ENCODE measurements around the gene CHST3. TPM values are rescaled to one million over a fixed set of nuclear protein-coding genes. Genes with fewer than 3 reads are reported as not detected.

The CHST3 gene
- total RNA-seq, 3 donors from 2014 or later = 20.2 to 34.5 (median 25.6) TPM

GRCh38 chr10:71939861-71940474, 24.2 kb upstream of the CHST3 start:
- Histone ChIP-seq H3K36me3 (no peaks in the 10 kb centered on the region), H3K4me3 (no peak overlapping the region), H3K27ac (no peak overlapping the region), H3K27me3 (no peaks in the 10 kb centered on the region), H3K4me1 (no peaks in the 10 kb centered on the region), H3K9me3 (peaks cover 17% of the 10 kb centered on the region in 2 donors)
- intact Hi-C loops (cut with DNase I; ENCODE audit: low total_unique reads) = no loop called here
- TF ChIP-seq CTCF (IDR thresholded peaks at IDR 0.05) (no peak), POLR2A (IDR thresholded peaks at IDR 0.05) (no peak), POLR2AphosphoS5 (IDR thresholded peaks at IDR 0.05) (no peak)
- DNase-seq (ENCODE audit: low spot score in 2 of 2) = no peak

GRCh38 chr10:71940752-71941151, 23.4 kb upstream of the CHST3 start:
- no peaks in the 10 kb centered on the region for H3K27me3 ChIP-seq
- no peak for DNase-seq (ENCODE audit: low spot score in 2 of 2)
- no peak overlapping the region for H3K4me3 ChIP-seq
- H3K36me3 ChIP-seq = no peaks in the 10 kb centered on the region
- no peak for TF ChIP-seq POLR2A (IDR thresholded peaks at IDR 0.05)
- no peak for TF ChIP-seq POLR2AphosphoS5 (IDR thresholded peaks at IDR 0.05)
- intact Hi-C loops (cut with DNase I; ENCODE audit: low total_unique reads) = no loop called here
- H3K27ac ChIP-seq = no peak overlapping the region
- no peaks in the 10 kb centered on the region for H3K4me1 ChIP-seq
- H3K9me3 ChIP-seq = peaks cover 25% of the 10 kb centered on the region in 2 donors

DNA sequence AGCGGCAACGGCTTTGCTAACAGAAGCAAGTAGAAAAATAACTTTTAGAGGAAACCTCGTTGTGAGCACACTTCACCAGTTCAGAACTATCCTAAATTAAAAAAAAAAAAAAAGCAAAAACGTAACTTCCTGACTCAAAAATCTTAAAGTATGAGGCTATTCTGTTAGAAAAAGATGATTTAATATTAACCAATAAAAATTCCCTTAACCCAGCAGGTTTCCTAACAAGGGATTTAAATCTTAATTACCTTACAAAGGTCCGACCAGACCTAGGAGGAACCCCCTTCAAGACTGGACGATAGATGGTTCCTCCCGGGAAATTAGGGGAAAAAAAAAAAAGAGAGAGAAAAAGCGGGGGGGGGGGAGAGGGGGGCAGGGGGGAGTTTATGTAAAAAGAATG, 22.9 kb upstream of the CHST3 start:
- no peaks in the 10 kb centered on the region for H3K27me3 ChIP-seq
- intact Hi-C loops (cut with DNase I; ENCODE audit: low total_unique reads) = no loop called here
- H3K36me3 ChIP-seq = no peaks in the 10 kb centered on the region
- H3K4me3 ChIP-seq = no peak overlapping the region
- H3K9me3 ChIP-seq = peaks cover 31% of the 10 kb centered on the region in 2 donors
- TF ChIP-seq CTCF (IDR thresholded peaks at IDR 0.05) (no peak), POLR2AphosphoS5 (IDR thresholded peaks at IDR 0.05) (no peak), POLR2A (IDR thresholded peaks at IDR 0.05) (no peak)
- H3K27ac ChIP-seq = no peak overlapping the region
- no peaks in the 10 kb centered on the region for H3K4me1 ChIP-seq
- no peak for DNase-seq (ENCODE audit: low spot score in 2 of 2)

DNA sequence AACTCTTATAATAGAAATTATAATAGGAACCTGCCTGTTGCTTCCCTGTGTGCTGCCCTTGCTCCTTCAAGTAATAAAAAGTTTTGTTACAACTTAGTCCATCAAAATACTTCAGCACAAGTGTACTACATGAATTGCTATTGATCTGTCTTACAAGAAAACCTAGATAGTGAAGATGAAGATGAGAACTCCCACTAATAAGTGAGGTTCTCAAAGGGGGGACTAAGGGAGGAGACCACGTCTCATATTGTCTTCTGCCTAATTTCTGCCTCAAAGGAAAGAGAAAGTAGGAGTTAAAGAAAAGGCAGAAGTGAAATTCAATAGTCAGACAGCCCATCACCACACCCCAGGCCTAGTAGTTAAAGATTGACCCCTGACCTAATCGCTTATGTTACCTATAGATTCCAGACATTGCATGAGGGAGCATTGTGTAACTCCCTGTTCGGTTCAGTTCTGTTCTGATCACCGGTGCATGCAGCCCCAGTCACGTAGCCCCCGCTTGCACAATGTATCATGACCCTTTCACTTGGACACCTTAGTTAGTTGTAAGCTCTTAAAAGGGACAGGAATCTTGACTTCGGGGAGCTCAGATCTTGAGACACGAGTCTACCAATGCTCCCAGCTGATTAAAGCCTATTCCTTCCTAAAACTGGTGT, 18.2 kb upstream of the CHST3 start:
- Histone ChIP-seq H3K27me3 (no peaks in the 10 kb centered on the region), H3K27ac (no peak overlapping the region), H3K4me3 (no peak overlapping the region), H3K9me3 (peaks cover 48 to 54% of the 10 kb centered on the region in 2 donors), H3K36me3 (no peaks in the 10 kb centered on the region), H3K4me1 (no peaks in the 10 kb centered on the region)
- TF ChIP-seq POLR2AphosphoS5 (IDR thresholded peaks at IDR 0.05) = no peak
- TF ChIP-seq POLR2A (IDR thresholded peaks at IDR 0.05) = no peak
- DNase-seq (ENCODE audit: low spot score in 2 of 2) = no peak
- intact Hi-C loops (cut with DNase I; ENCODE audit: low total_unique reads) = no loop called here

- Histone ChIP-seq H3K4me3 (no peak overlapping the region), H3K36me3 (no peaks in the 10 kb centered on the region), H3K27ac (no peak overlapping the region), H3K4me1 (no peaks in the 10 kb centered on the region), H3K27me3 (no peaks in the 10 kb centered on the region), H3K9me3 (peaks cover 48 to 54% of the 10 kb centered on the region in 2 donors)
- DNase-seq (ENCODE audit: low spot score in 2 of 2) = no peak
- no peak for TF ChIP-seq POLR2AphosphoS5 (IDR thresholded peaks at IDR 0.05)
- no peak for TF ChIP-seq POLR2A (IDR thresholded peaks at IDR 0.05)
- TF ChIP-seq CTCF (IDR thresholded peaks at IDR 0.05) = no peak
- intact Hi-C loops (cut with DNase I; ENCODE audit: low total_unique reads) = no loop called here
Observed at GRCh38 chr10:71946700-71947099, 17.5 kb upstream of the CHST3 start.

- H3K9me3 ChIP-seq = peaks cover 44 to 48% of the 10 kb centered on the region in 2 donors
- H3K27me3 ChIP-seq = no peaks in the 10 kb centered on the region
- H3K4me1 ChIP-seq = no peaks in the 10 kb centered on the region
- TF ChIP-seq POLR2AphosphoS5 (IDR thresholded peaks at IDR 0.05) (no peak), CTCF (IDR thresholded peaks at IDR 0.05) (no peak), POLR2A (IDR thresholded peaks at IDR 0.05) (no peak)
- no peaks in the 10 kb centered on the region for H3K36me3 ChIP-seq
- H3K27ac ChIP-seq = no peak overlapping the region
- intact Hi-C loops (cut with DNase I; ENCODE audit: low total_unique reads) = no loop called here
- no peak overlapping the region for H3K4me3 ChIP-seq
- no peak for DNase-seq (ENCODE audit: low spot score in 2 of 2)
Observed at GRCh38 chr10:71948496-71949067, 15.6 kb upstream of the CHST3 start.

Measured in breast epithelium (tissue), 4 donors.